Body of pancreas (tissue), 4 donors: ENCODE measurements around the gene VEGFA.

Experiments
- POLR2A ChIP-seq, 3 donors: fragments of 450-650 bp; IDR thresholded peaks; one replicate each; pipeline ENCODE4 v1.6.1; 2016; ENCODE audit warnings: antibody characterized with exemption in 3 of 3, mild to moderate bottlenecking in 2 of 3
- TF ChIP-seq, protein P1 (sequence below), 7 experiments: fragments of 450-650 bp in 4 of 7; fragments of 200-600 bp in 3 of 7; sonication (generic) in 3 of 7; IDR thresholded peaks; one replicate each; pipeline ENCODE4 v1.5.1; 2016 to 2019; ENCODE audit warnings: antibody characterized with exemption in 7 of 7

DNA sequence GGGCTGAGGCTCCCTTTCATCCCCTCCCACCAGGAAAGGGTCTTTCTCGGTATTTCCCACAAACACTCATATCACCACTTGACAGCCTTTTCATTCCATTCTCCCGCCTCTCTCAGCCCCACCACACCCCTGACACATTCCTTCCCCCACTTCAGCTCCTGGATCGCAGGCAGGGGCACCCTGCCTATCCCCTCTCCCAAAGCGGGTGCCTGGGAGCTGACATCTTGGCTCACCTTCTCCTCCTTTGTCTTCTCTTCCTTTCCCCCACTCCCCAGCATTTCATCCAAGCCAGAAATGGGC, 10.2 kb upstream of the VEGFA start:
- TF ChIP-seq POLR2A (IDR thresholded peaks at IDR 0.05), result no peak
- TF ChIP-seq, protein P1, sequence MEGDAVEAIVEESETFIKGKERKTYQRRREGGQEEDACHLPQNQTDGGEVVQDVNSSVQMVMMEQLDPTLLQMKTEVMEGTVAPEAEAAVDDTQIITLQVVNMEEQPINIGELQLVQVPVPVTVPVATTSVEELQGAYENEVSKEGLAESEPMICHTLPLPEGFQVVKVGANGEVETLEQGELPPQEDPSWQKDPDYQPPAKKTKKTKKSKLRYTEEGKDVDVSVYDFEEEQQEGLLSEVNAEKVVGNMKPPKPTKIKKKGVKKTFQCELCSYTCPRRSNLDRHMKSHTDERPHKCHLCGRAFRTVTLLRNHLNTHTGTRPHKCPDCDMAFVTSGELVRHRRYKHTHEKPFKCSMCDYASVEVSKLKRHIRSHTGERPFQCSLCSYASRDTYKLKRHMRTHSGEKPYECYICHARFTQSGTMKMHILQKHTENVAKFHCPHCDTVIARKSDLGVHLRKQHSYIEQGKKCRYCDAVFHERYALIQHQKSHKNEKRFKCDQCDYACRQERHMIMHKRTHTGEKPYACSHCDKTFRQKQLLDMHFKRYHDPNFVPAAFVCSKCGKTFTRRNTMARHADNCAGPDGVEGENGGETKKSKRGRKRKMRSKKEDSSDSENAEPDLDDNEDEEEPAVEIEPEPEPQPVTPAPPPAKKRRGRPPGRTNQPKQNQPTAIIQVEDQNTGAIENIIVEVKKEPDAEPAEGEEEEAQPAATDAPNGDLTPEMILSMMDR (IDR thresholded peaks at IDR 0.05), result no peak
